HG02588 (cell line): ENCODE results near the gene TMEM74B.

ENCODE experiments used
- ATAC-seq: cut with Tn5 transposase; IDR thresholded peaks from one replicate; pipeline ENCODE4 v1.9.1; 2021; ENCODE audit warnings: mild to moderate bottlenecking, moderate library complexity; ENCODE audit not compliant: unreplicated experiment

TMEM74B gene

DNA sequence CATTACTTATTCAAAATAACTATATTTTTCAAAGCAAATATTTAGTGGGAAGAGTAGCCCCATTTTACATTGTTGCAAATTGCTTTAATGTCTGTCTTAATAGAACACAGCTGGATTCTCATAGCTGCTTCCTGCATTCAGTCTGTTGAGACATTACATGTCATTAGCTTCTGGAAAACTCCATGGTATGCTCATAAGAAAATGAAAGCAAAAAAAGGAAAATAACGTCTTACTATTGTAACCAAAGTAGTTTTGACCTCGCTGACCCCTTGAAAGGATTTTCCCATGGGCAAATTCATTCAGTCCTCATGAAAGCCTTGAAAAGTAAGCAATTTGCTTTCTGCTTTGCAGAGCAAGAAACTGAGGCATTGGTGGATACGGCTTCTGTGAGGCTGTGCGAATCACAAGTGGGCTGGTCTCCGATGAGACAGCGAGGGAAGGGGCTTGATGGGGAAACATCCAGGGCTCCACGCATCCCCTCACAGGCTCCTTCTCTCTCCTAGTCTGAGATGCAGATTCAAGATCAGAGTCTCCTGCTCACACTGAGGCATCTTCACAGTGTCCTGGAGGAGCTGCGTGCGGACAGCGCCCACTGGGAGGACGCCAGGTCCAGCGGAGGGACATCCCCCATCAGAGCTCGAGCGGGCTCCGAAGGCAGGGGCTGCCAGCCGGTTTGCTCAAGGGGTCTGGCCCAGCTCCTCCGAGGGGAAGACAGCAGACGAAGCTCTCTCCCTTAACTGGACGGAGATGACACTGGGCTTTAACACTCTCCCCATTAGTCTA is 21.8 kb upstream of the TMEM74B start:
- ATAC-seq = no peak

DNA sequence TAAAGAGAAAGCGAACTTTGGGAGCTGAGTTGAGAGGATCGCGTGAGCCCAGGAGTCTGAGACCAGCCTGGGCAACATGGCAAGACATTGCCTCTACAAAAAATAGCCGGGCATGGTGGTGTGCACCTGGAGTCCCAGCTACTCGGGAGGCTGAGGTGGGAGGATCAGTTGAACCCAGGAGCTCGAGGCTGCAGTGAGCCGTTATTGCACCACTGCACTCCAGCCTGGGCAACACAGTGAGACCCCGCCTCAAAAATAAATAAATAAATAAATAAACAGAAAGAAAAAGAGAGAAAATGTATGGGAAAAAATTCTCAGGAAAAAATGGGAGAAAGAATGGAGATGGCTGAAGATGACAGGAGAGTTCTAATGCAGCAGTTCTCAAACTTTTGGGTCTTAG is 21.0 kb upstream of the TMEM74B start:
- ATAC-seq = no peak

DNA sequence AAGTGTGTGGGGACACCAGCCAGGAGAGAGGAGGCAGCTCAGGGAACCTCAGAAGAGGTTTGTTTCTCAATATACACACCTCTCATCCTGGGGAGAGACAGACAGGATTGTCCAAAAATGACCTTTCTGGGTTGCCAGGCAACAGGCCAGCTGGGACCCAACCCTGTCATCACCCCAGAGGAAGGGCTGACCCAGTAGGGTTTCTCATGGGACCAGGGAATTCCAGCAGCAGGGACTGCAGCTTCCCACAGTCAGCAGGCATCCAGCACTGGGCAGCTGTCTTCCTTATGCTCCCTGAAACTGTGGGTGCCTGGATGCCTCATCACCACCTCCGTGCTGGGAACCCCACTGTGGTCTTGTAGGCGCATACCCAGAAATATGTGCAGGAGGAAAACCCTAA is 19.8 kb upstream of the TMEM74B start:
- ATAC-seq = no peak

DNA sequence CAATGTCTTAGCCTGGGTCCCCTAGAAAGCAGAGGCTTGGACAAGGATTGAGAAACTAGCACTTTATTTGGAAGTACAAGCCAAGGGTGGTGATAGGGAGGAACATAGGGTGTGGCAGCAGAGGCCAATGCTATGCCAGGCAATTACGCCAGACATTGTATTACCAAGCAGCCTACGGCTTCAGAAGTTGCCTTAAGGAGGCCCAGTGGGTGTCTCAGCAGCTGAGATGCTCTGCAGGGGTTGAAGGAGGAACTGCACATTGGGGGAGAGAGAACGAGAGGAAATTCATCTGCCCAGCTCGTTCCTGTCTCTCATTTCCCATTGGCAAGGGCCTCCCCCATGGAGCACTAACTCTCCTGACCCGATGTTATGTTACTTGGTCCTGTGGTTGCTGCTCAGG is 19.3 kb upstream of the TMEM74B start:
- ATAC-seq = no peak

DNA sequence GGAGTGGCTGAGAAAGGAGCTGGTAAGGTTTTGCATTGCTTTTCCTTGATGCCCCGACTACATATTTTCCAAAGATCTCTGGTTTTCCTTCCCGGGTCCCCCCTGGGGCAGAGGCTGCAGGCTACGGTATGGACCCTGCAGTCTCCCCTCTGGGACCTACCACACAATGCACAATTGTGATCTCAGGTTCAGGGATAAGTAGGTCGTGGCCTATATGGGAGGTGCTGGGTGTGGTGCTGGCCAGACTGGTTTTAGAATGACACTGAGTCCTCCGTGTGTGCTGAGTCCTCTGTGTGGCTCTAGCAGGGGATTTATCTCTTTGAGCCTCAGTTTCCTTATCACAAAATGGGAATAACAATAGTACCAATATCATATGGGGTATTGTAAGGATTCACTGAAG is 18.8 kb upstream of the TMEM74B start:
- no peak for ATAC-seq

DNA sequence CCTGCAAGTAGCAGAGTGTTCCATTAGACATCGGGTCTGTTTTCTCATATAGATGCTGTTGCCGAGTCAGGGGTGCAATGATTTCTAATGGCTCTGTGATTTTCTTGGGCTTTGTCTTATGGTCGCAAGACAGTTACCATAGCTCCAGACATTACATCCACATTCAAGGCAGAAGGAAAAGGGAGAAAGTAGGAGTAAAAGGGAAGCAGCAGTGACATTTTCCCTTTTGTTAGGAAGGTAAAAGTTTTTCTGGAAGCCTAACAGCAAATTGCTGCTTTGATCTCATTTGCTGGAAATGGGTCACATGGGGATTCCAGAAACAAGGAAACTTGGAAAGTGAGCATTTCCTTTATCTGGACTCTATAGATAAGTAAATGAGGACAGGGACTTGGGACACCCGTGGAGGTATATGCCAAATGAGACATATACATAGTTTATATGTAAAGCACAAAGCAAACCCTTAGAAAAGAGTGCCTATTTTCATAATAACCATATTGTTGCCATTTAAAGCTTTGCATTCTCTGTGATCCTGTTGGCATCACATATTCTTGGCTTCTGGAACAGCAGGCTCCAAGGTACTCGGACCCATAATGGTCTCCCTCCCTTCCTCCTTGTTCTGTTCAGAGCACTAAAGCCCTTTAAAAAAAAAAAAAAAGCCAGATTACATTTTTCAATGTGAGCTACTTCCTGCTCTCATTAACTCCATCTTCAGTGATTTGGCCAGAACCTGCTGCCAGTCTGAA is 18.2 kb upstream of the TMEM74B start, which contains the start of gene C20orf202:
TSS of gene C20orf202 (plus strand) at position 693 of the 743 bp plus-strand sequence. CDS start 132 bp downstream, outside the sequence.
- ATAC-seq = no peak

DNA sequence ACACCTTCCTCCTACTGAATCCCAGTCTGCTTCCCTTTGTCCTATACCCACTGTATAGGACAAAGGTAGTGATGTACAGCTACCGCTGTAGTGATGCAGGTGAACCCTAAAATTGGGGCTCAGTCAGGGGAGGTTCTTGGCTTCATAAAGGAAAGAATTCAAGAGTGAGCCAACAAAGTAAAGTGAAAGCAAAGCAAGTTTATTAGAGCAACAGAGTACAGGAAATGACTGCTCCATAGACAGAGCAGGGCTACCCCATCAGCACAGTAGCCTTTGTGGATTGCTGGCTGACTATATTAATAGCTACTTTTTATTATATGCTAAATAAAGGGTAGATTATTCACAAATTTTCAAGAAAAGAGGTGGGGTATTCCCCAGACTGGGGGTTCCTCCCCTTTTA is 15.2 kb upstream of the TMEM74B start:
- ATAC-seq = no peak

DNA sequence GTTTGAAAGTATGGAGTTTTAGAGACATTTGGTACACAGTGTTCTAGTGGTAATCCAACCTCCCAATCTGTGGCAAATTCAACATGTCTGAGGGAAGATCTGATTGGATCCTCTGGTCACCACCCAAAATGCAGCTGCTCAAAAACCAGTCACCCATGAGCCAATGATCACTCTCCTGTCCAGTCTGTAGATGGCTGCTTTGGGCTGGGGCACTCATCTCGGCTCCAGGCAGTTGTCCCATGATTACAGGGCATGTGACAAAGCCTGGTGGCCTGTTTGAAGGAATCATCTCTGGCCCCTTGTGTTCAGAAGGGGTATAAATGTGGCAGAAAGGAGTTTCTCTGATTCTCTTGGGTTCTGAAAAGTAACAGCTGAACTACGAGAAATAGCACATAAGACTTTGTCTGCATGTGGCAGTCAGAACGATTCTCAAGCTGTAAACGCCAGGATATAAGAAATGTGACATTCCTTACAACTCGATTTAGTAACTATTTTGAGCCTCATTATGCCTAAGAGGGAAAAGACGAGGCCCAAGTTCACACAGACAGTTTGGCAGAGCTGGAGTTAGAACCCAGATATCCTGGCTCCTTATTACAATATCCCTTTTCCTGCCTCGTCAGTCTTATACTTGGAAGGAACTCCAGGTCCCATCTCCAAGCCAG is 14.6 kb upstream of the TMEM74B start:
- no peak for ATAC-seq

DNA sequence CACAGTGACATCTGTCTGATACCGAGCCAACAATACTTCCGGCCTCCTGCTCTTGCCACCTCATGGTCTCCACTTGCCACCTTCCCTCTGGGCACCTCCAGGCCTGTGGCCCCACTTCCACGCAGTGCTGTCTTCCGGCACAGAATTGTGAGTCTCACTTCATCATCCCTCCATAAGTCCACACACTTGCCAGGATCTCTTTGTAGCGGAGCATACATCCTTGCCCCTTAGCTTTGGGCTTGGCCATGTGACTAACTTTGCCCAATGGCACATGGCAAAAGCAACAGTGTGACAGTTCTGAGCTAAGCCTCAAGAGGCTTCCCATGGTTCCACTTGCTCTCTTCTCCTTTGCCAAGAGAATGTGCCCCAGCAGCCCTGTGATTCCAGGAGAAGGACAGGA is 14.0 kb upstream of the TMEM74B start:
- ATAC-seq = no peak

DNA sequence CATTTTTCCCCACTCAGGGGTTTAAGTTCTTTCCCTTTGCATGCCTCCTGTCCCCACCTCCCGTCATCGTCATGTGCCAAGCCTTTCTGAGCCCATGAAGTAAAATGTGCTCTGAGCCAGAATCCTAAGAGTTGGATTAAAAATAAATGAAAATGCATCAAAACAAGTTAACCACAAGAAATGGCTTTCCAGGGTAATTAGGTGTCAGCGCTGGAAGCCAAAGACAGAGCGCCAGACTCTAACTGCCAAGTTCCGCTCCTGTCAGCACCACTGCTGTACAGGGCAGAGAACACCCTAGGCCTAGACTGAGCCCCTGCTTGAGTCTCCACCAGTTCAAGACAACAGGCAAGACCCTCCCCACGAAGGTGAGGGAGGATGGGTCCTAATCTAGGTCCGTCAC is 13.0 kb upstream of the TMEM74B start:
- no peak for ATAC-seq

DNA sequence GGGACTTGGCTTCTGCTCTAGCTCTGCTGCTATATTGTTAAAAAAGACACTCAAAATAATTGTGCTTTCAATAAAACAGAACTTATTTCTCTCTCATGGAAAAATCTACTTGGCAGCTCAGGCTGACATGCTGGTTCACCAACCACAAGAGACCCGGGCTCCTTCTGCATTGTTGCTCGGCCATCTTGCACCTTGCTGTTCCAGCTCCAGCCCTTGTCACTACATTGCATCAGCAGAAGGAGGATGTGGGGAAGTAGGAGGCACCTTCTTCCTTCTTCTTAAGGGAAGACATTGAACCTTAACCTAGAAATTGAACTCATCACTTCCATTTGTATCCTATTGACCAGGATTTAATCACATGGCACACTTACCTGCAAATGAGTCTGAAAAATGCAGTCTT is 11.9 kb upstream of the TMEM74B start:
- ATAC-seq = no peak

DNA sequence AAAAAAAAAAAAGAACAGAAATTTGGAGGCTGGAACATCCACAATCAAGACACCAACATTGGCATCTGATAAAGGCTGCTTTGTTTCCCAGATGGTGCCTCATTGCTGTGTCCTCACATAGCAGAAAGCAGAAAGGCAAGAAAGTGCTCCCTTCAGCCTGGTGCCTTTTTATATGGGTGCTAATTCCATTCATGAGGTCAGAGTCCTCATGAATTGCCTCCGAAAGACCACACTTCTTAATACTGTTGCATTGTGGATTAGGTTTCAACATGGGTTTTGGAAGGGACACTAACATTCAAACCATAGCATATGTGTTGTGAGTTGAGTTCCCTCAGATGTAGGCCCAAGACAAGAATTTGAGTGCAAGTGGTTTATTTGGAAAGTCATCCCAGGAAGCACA is 10.4 kb upstream of the TMEM74B start:
- no peak for ATAC-seq

DNA sequence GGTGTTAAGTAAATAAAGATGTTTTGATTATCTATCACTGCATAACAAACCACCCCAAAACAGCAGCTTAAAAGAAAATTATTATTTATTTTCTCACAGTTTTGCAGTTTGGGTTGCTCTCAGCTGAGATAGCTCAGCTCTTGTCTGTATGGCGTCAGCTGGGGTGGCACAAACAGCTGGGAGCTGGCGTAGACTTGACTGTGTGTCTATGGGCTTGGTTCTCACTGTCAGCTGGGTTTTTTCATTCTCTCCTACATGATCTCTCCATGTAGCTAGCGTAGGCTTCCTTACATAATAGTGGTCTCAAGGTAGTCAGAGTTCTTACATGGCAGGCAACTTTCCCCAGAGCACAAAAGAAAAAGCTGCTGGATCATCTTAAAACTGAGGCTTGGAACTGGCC is 6.5 kb upstream of the TMEM74B start:
- ATAC-seq = no peak

DNA sequence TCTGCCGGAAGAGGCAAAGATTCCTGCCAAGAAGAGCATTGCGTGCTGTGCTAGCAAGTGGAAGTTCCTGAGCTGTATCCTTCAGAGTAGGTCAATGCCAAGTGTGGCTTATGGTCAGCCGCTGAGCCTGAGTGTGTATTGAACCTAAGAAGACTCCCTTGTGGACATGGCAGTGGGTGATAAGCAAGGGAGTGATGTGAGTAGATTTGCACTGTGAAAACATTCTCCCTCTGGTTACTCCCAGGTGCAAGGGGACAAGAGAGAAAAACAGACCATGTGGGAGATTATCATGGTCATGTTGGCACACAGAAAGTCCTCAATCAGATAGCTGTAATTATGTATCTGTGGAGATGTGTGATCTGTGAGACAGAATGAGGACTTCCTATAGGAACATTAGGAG is 6.1 kb upstream of the TMEM74B start:
- ATAC-seq = no peak

DNA sequence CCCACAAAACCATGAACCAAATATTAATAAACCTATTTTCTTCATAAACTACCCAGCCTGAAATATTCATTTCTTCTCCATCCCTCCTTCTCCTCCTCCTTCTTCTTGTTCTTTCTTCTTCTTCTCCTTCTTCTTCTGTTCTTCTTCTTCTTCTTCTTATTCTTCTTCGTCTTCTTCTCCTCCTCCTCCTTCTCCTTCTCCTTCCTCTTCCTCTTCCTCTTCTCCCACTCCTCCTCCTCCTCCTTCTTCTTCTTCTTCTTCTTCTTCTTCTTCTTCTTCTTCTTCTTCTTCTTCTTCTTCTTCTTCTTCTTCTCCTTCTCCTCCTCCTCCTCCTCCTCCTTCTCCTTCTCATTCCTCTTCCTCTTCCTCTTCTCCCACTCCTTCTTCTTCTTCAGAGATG is 5.0 kb upstream of the TMEM74B start:
- no peak for ATAC-seq

DNA sequence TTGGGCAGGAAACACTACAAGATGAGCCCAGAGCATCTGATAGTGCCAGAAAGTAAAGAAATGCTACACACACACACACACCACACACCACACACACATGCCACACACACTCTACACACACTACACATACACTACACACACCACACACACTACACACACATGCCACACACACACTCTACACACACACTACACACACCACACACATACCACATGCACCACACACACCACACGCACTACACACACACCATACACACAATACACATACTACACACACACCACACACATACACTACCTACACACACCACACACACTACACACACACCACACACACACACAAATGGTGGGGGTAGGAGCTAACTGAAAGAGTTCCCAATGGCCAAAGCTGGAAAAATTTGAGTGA is 3.6 kb upstream of the TMEM74B start:
- ATAC-seq = no peak

DNA sequence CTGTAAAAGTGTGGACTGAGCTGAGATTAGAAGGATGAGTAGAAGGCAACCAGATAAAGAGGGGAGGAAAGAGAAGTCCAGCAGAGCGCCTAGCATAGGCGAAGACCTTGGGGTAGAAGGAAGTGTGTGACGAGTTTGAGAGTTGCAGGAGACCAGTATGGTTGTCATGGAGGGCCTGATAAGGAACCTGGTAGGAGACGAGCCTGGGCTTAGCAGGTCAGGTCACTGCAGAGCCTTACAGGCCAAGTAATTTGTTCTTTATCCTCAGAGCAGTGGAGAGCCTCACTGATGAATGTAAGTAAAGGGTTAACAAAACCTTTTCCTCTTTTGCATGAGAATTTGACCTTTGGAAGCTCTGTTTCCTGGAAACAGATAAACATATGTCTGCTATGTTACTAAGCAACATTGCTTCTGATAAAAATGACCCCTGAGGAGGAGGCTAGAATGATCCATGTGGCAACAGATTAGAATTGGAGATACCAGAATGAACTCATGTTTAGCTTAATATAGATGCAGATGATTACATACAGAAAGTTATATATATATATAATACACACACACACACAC is 2.9 kb upstream of the TMEM74B start:
- no peak for ATAC-seq

DNA sequence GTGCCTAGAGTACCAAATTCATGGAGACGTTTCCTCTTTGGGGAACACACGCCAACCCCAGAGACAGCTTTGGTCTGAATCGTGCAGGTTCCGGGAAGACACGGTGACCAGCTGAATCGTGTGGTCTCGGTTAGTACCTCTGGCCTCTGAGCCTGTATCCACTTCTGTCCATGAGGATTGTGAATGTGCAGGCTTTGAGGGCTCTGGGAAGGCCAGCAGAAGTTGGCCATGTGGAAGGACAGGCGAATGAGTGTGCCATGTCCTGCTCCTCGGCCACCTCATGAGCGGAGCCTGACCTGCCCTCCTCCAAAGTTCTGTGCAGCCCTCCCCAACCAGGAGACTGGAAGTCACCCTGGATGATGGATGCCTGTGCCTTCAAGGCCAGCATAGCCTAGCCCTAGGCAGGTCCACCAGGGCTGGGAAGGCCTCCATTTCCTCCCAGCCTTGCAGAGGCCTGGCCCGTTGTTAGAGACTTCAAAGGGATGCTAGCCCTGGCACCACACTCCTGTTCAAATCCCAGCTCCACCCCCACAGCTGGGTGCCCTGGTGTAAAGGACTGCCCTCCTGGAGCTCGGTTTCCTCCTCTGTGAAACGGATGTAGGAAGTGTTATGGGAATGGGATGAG is 1.7 kb upstream of the TMEM74B start:
- no peak for ATAC-seq

DNA sequence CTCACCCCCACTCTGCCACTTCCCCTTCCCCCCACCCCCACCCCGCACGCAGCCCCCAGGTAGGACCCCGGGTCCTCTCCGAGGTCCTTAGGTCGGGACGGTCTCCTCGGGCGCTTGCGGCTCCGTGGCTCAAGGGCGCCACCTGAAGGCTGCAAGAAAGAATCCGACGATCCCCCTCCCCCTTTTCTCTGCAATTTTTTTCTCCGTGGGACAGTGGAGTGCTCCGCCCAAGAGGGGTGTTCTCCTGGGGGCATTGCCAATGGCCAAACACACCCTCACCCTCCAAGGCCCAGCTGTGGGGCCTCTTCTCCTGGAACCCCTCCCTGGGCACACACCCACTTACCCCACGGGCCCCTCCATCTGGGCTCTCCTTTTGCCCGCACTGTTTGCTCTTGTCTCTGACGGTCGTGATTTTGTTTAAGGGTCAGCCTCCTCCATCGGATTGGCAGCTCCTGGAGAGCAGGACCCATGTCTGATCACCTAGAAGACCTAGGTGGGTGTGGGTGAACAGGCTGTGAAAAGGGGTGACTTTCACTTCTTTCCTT is 1.1 kb upstream of the TMEM74B start:
- ATAC-seq = no peak

DNA sequence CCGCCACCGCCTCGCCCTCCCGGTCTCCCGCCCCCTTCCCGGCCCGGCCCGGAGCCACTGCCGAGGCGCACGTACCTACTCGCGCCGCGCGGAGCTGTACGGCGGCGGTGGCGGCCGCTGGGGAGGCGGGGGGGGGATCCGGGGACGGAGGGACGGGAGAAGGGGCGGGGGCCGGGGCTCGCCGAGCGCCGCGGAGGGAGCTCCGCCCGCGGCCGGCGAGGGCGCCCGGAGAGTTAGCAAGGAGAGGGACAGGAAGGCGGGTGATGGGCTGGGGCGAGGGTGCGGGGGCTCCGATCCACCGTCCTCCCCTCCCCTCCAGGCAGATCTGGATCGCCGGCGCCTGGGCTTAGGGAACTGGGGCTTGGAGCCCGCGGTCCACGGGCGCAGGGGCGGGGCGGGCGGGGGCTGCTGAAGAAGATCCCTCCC is 548 bp upstream of the TMEM74B start:
- ATAC-seq = no peak

DNA sequence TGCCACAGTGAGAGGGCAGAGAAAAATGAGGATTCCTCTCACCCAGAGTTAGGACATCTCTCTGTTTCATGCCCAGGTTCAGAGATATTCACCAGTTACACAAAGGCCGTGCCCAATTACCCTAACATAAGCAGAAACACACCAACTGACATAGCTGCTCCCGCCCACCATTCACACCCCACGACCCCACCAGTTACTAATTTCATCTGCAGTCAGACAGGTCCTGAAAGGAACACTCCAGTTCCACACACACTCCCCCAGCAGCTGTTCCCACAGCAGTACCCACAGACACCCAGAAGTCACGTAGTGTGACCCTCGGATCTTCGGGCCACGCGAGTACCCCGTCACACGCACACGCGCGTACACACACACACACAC is 532 bp downstream of the TMEM74B start:
- ATAC-seq = no peak
